OCI-LY1 (cell line): ENCODE measurements around the gene CACNB2.

Experiments used
- EZH2 ChIP-seq: fragments of 200-600 bp; sonication (generic), shearing (Covaris generic); IDR thresholded peaks from 2 replicates; pipeline ENCODE4 v1.8.0; 2017; ENCODE audit warnings: borderline replicate concordance, mixed run types, mild to moderate bottlenecking, antibody characterized with exemption, low read length, moderate library complexity, mixed read lengths
- TF ChIP-seq, protein P1 (sequence below): fragments of 200-600 bp; sonication (generic), shearing (Covaris generic); IDR thresholded peaks from 2 replicates; pipeline ENCODE4 v1.5.1; 2017; ENCODE audit warnings: mild to moderate bottlenecking, antibody characterized with exemption, low read length, moderate library complexity, mixed read lengths

DNA sequence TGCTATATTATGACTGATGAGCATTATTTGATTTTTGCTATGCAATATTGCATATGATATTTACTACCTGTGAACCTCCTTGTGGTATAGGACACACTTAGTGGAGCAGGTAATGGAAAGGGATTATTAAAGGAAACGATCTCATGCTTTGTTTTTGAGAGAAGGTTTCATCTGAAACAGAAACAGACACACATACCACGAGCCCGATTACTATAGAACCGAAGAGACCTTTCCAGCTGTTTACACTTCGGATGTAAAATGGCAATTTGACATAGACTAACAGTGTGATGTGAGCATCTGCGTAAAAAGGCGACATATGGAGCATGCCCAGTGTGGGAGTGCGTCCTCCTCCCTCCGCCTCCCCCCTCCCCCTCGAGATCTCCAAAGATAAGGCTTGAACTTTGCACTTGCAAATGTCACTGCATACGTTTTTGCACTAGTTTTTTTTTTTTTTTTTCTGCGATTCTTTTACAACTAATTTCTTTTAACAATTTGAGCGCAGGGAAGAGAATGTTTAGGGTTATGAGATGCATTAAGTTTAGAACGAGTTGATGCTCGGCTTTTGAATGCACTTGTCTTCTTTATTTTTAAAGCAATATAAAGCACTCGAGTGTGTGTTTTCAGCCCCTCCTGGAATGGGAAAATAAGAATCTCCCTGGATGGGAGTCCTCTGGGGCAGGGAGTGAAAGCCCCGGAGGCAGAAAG, 260.1 kb downstream of the CACNB2 start:
- TF ChIP-seq, protein P1, sequence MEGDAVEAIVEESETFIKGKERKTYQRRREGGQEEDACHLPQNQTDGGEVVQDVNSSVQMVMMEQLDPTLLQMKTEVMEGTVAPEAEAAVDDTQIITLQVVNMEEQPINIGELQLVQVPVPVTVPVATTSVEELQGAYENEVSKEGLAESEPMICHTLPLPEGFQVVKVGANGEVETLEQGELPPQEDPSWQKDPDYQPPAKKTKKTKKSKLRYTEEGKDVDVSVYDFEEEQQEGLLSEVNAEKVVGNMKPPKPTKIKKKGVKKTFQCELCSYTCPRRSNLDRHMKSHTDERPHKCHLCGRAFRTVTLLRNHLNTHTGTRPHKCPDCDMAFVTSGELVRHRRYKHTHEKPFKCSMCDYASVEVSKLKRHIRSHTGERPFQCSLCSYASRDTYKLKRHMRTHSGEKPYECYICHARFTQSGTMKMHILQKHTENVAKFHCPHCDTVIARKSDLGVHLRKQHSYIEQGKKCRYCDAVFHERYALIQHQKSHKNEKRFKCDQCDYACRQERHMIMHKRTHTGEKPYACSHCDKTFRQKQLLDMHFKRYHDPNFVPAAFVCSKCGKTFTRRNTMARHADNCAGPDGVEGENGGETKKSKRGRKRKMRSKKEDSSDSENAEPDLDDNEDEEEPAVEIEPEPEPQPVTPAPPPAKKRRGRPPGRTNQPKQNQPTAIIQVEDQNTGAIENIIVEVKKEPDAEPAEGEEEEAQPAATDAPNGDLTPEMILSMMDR = no peak
- TF ChIP-seq EZH2 = no peak
